Chondrocyte (in vitro differentiated cells): Measurements from ENCODE around the gene IDS. TPM values are rescaled to one million over a fixed set of nuclear protein-coding genes. Genes with fewer than 3 reads are reported as not detected.
A peak's percentile ranks its signal among the peaks of the same experiment; 100 is the strongest.
"Not testable (repeated sequence)": the region's sequence is repeated elsewhere in the genome, so short reads cannot be mapped to it uniquely, and the experiment has no call there.

Experiments
- DNase-seq: peaks from one replicate; pipeline ENCODE4 v3.0.0; 2021; ENCODE audit warnings: mixed read lengths, low spot score
- H3K27ac Mint-ChIP-seq: one replicate; pipeline ENCODE4 v1.8.0; 2021; ENCODE audit warnings: mild to moderate bottlenecking, moderate library complexity, mixed read lengths; ENCODE audit not compliant: unreplicated experiment
- H3K27me3 Mint-ChIP-seq: 2 replicates; pipeline ENCODE4 v1.8.0; 2021; ENCODE audit warnings: low read depth, mixed read lengths
- H3K36me3 Mint-ChIP-seq: 2 replicates; pipeline ENCODE4 v1.8.0; 2021; ENCODE audit warnings: low read depth, mixed read lengths
- H3K4me1 Mint-ChIP-seq: 2 replicates; pipeline ENCODE4 v1.8.0; 2021; ENCODE audit warnings: low read depth, mild to moderate bottlenecking, mixed read lengths
- H3K4me3 Mint-ChIP-seq: one replicate; pipeline ENCODE4 v1.8.0; 2021; ENCODE audit warnings: mild to moderate bottlenecking, moderate library complexity, mixed read lengths; ENCODE audit not compliant: unreplicated experiment
- H3K9me3 Mint-ChIP-seq: 2 replicates; pipeline ENCODE4 v1.8.0; 2021; ENCODE audit warnings: low read depth, mixed read lengths
- CTCF ChIP-seq: fragments of 200-600 bp; sonication (generic); IDR thresholded peaks from 2 replicates; pipeline ENCODE4 v1.5.0; 2021; ENCODE audit warnings: antibody characterized with exemption, mild to moderate bottlenecking, moderate library complexity
- total RNA-seq: library from RNA; stranded (reverse); gene quantifications from 3 replicates; pipeline ENCODE4 v1.2.1, GENCODE V29; 2021

IDS gene
- total RNA-seq, 1 donor from 2014 or later = 94.1 TPM

GRCh38 chrX:149491812-149492211, 13.3 kb downstream of the IDS start:
- Mint-ChIP-seq H3K9me3 (peaks cover 3% of the 10 kb centered on the region), H3K4me3 (no peak overlapping the region), H3K36me3 (peaks cover 15% of the 10 kb centered on the region), H3K27ac (no peak overlapping the region), H3K27me3 (no peaks in the 10 kb centered on the region), H3K4me1 (peaks cover 15% of the 10 kb centered on the region)
- TF ChIP-seq CTCF = no peak
- DNase-seq = no peak

GRCh38 chrX:149490100-149490499, 15.0 kb downstream of the IDS start:
- H3K27ac Mint-ChIP-seq = no peak overlapping the region
- no peak overlapping the region for H3K4me3 Mint-ChIP-seq
- H3K36me3 Mint-ChIP-seq = peaks cover 22% of the 10 kb centered on the region
- peaks cover 7% of the 10 kb centered on the region for H3K9me3 Mint-ChIP-seq
- no peak for DNase-seq
- peaks cover 3% of the 10 kb centered on the region for H3K4me1 Mint-ChIP-seq
- H3K27me3 Mint-ChIP-seq = no peaks in the 10 kb centered on the region
- no peak for TF ChIP-seq CTCF

- H3K4me1 Mint-ChIP-seq, DNase-seq, H3K27ac Mint-ChIP-seq, H3K27me3 Mint-ChIP-seq, H3K9me3 Mint-ChIP-seq, H3K4me3 Mint-ChIP-seq: not testable (repeated sequence)
- H3K36me3 Mint-ChIP-seq = peaks cover 26% of the 10 kb centered on the region
These were observed 16.6 kb downstream of the IDS start for GRCh38 chrX:149488411-149489052.

DNA sequence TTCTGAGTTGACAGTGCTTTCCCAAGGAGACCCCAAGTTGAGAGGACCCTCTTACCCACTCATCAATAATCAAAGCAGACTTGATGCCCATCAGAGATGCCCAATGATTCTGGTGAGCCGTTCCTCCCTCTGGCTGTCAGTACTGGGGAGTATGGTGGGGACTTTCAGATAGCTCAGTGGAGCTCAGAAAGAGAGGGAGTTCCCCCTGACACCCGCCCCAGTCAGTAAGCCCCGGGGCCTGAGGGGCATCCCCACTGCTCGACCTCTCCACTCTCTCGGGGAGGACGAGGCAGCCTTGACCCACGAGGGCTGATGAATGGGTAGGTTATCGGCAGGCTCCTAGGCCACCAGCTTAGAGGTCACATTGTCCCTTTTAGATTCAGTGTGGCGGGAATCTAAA, 17.1 kb downstream of the IDS start:
- H3K27me3 Mint-ChIP-seq, H3K4me3 Mint-ChIP-seq, H3K9me3 Mint-ChIP-seq, DNase-seq, H3K27ac Mint-ChIP-seq, H3K4me1 Mint-ChIP-seq: not testable (repeated sequence)
- peaks cover 26% of the 10 kb centered on the region for H3K36me3 Mint-ChIP-seq

DNA sequence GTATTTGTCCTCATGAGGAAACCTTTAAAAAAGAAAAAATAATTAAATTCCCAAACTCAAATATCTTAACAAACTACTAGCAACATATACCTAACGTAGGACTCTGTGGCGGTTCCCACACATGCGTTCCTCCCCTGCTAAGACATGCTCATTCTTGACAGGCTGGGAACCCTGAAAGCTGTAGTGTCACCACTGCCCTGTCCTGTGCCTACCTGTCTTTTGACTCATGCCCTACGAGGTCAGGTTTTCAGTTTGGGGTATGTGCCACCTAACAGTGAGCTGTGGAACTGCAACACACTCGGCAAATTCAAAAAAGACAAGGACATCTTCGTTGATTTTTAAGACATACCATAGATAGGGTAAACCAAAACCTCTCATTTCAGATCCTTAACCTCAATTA, 17.8 kb downstream of the IDS start:
- DNase-seq = no peak
- no peak overlapping the region for H3K27ac Mint-ChIP-seq

GRCh38 chrX:149476513-149476912, 28.6 kb downstream of the IDS start:
- H3K4me1 Mint-ChIP-seq = peaks cover 1% of the 10 kb centered on the region
- H3K27ac Mint-ChIP-seq = no peak overlapping the region
- H3K36me3 Mint-ChIP-seq = peaks cover 14% of the 10 kb centered on the region
- no peak for TF ChIP-seq CTCF
- no peak overlapping the region for H3K4me3 Mint-ChIP-seq
- no peak for DNase-seq
- no peaks in the 10 kb centered on the region for H3K27me3 Mint-ChIP-seq
- H3K9me3 Mint-ChIP-seq = peaks cover 11% of the 10 kb centered on the region

More for the DNA sequence above, 17.8 kb downstream of the IDS start:
- Mint-ChIP-seq H3K36me3 (peaks cover 27% of the 10 kb centered on the region), H3K4me3 (no peak overlapping the region), H3K4me1 (no peaks in the 10 kb centered on the region), H3K27me3 (no peaks in the 10 kb centered on the region), H3K9me3 (peaks cover 8% of the 10 kb centered on the region)
- peak; percentile 58 for TF ChIP-seq CTCF
